ENCODE data around the gene JAGN1. TPM values are rescaled to one million over a fixed set of nuclear protein-coding genes. Genes with fewer than 3 reads are reported as not detected.

The JAGN1 gene
- total and polyA plus RNA-seq, 2 of the 8 experiments (the other 6 are each of a cell fraction or from before 2014, with no cell fraction given): 26.9 to 51.6 TPM

DNA sequence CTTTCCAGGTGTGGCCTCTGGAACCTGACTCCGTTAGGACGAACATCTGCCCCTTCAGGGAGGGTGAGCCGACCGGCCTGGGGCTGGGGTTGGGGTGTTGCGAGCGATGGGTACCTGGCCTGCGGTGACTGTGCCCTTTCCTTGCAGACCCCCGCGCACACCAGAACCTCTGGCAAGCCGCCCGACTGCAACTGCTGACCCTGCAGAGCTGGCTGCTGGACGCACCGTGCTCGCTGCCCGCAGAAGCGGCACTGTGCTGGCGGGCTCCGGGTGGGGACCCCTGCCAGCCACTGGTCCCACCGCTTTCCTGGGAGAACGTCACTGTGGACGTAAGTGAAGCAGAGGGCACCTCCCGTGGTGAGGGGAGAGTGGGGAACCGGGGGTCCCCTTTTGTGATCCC, 37.7 kb downstream of the JAGN1 start (continued):
- TF ChIP-seq PHF8 (conservative IDR thresholded peaks at IDR 0.05; ENCODE audit: low read depth, low read length) (no peak), TAF7 (optimal IDR thresholded peaks at IDR 0.05; ENCODE audit: borderline replicate concordance, low read depth, low read length) (no peak), FOSL1 (IDR thresholded peaks at IDR 0.05; ENCODE audit: insufficient read depth, low read depth, low read length) (no peak), SAP30 (IDR thresholded peaks at IDR 0.05; ENCODE audit: insufficient read depth, insufficient replicate concordance, low read length) (no peak)
